Subcutaneous abdominal adipose tissue (tissue), 5 donors: Measurements from ENCODE around the gene ROBO3.

Experiments used
- H3K27ac ChIP-seq: one replicate; pipeline ENCODE4 v1.7.0; 2013; ENCODE audit warnings: low read depth, mild to moderate bottlenecking, inconsistent platforms, low read length, moderate library complexity
- H3K27me3 ChIP-seq, 5 donors: one replicate each; pipeline ENCODE4 v1.7.0; 2013; ENCODE audit warnings: low read length in 5 of 5, inconsistent platforms in 1 of 5; ENCODE audit not compliant: control insufficient read depth in 5 of 5, insufficient read depth in 4 of 5
- H3K36me3 ChIP-seq, 5 donors: one replicate each; pipeline ENCODE4 v1.7.0; 2013; ENCODE audit warnings: low read length in 5 of 5; ENCODE audit not compliant: control insufficient read depth in 5 of 5, insufficient read depth in 5 of 5
- H3K4me1 ChIP-seq, 5 donors: one replicate each; pipeline ENCODE4 v1.7.0; 2013; ENCODE audit warnings: low read length in 5 of 5, mild to moderate bottlenecking in 3 of 5, moderate library complexity in 1 of 5; ENCODE audit not compliant: control insufficient read depth in 5 of 5, insufficient read depth in 5 of 5
- H3K4me3 ChIP-seq, 5 donors: one replicate each; pipeline ENCODE4 v1.7.0; 2013; ENCODE audit warnings: low read length in 5 of 5, low read depth in 1 of 5
- H3K9ac ChIP-seq, 5 donors: one replicate each; pipeline ENCODE4 v1.7.0; 2013; ENCODE audit warnings: low read length in 5 of 5, mild to moderate bottlenecking in 4 of 5, moderate library complexity in 3 of 5
- H3K9me3 ChIP-seq, 5 donors: one replicate each; pipeline ENCODE4 v1.7.0; 2013; ENCODE audit warnings: low read length in 5 of 5; ENCODE audit not compliant: control insufficient read depth in 5 of 5
- donor health status: healthy.
- donor health status: healthy.
- donor health status: healthy.
- donor health status: healthy.
- donor health status: healthy.

ROBO3 gene

DNA sequence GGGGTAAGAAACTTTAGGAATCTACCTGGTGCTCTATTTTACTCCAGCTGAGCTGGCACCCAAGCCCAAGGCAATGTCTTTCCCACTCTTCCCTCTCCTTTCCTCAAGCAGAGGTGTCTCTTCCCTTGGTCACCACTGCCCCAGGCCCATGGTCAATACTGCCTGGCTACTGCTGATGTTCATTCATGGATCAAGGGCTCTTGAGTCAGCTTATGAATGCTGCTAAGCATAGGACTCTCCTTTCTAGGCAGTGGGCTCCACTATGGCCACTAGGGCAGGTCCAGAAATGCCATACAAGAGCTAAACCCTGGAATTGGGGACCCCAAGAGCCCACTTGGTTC lies 51.1 kb downstream of the ROBO3 start:
- H3K36me3 ChIP-seq: no peaks in the 10 kb centered on the region
- no peaks in the 10 kb centered on the region for H3K27me3 ChIP-seq
- peaks cover 0 to 4% (median 0%) of the 10 kb centered on the region in 5 donors for H3K9me3 ChIP-seq
- no peak overlapping the region for H3K4me3 ChIP-seq
- H3K9ac ChIP-seq: no peak overlapping the region
- H3K4me1 ChIP-seq: peaks cover 0 to 16% (median 9%) of the 10 kb centered on the region in 5 donors
- no peak overlapping the region for H3K27ac ChIP-seq

DNA sequence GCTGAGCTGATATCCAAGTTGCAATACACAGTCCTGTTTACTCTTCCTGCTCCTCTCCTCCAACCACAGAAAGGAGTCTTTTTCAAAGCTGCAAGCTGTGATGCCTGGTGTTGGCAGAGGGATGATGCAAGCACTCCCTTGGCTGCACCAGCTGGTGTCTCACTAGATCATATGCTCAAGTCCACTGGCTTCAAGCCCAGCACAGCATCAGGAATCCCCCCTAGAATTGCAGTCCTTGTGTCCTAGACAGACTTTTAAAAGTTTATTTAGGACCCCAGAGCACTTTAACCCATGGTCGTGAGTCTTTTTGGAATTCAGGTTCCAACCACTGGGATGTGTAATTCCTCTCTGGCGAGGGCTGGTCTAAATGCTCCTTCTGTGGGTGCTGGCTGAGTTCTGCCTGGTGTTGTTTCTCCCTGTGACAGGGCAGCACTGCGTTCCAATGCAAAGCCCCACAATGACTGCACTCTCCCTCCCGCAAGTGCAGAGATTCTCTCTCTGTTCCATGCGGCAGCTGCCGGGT lies 51.9 kb downstream of the ROBO3 start:
- H3K27me3 ChIP-seq: no peaks in the 10 kb centered on the region
- peaks cover 0 to 2% (median 0%) of the 10 kb centered on the region in 5 donors for H3K9me3 ChIP-seq
- H3K9ac ChIP-seq: no peak overlapping the region
- no peak overlapping the region for H3K27ac ChIP-seq
- H3K4me1 ChIP-seq: peaks cover 0 to 18% (median 11%) of the 10 kb centered on the region in 5 donors
- peaks cover 0 to 5% (median 0%) of the 10 kb centered on the region in 5 donors for H3K36me3 ChIP-seq
- H3K4me3 ChIP-seq: no peak overlapping the region

GRCh38 chr11:124918950-124919349 lies 53.7 kb downstream of the ROBO3 start, which contains the start of gene HEPN1:
Gene HEPN1, plus strand, starts transcription at chr11:124919250.
- H3K27ac ChIP-seq: no peak within 1 kb of the TSS
- H3K27me3 ChIP-seq: no peaks in the 10 kb centered on the region
- H3K9me3 ChIP-seq: no peaks in the 10 kb centered on the region
- no peak within 1 kb of the TSS for H3K4me3 ChIP-seq
- H3K9ac ChIP-seq: no peak within 1 kb of the TSS
- peaks cover 0 to 18% (median 11%) of the 10 kb centered on the region in 5 donors for H3K4me1 ChIP-seq
- peaks cover 0 to 19% (median 10%) of the 10 kb centered on the region in 5 donors for H3K36me3 ChIP-seq

DNA sequence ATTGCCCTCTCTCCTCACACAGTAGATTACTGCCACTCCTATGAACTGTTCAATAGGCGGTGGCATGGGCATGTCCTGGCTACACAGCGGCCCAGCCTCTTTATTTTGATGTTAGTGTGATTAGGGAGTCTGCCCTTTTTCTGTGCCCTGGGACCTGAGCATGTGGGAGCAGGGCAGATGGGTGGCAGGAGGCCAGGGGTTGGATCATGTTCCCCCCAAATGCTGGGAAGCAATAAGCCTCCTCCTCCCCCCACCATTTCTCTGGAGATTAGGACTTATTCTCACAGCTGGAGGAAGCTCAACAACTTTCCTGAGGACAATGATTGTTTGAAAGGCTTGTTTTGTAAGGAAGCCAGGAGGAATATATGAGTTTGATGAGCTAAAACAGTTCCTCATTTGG lies 54.7 kb downstream of the ROBO3 start:
- H3K9me3 ChIP-seq: no peaks in the 10 kb centered on the region
- H3K4me1 ChIP-seq: peaks cover 0 to 18% (median 11%) of the 10 kb centered on the region in 5 donors
- H3K9ac ChIP-seq: no peak overlapping the region
- peaks cover 0 to 19% (median 13%) of the 10 kb centered on the region in 5 donors for H3K36me3 ChIP-seq
- no peak overlapping the region for H3K4me3 ChIP-seq
- H3K27ac ChIP-seq: no peak overlapping the region
- H3K27me3 ChIP-seq: no peaks in the 10 kb centered on the region

GRCh38 chr11:124920356-124920755 lies 55.1 kb downstream of the ROBO3 start:
- no peaks in the 10 kb centered on the region for H3K27me3 ChIP-seq
- H3K36me3 ChIP-seq: peaks cover 0 to 19% (median 13%) of the 10 kb centered on the region in 5 donors
- H3K9me3 ChIP-seq: no peaks in the 10 kb centered on the region
- no peak overlapping the region for H3K27ac ChIP-seq
- peak overlapping the region; percentile 15 to 61 (median 46) for H3K4me3 ChIP-seq
- no peak overlapping the region for H3K9ac ChIP-seq
- H3K4me1 ChIP-seq: peaks cover 0 to 18% (median 11%) of the 10 kb centered on the region in 5 donors

DNA sequence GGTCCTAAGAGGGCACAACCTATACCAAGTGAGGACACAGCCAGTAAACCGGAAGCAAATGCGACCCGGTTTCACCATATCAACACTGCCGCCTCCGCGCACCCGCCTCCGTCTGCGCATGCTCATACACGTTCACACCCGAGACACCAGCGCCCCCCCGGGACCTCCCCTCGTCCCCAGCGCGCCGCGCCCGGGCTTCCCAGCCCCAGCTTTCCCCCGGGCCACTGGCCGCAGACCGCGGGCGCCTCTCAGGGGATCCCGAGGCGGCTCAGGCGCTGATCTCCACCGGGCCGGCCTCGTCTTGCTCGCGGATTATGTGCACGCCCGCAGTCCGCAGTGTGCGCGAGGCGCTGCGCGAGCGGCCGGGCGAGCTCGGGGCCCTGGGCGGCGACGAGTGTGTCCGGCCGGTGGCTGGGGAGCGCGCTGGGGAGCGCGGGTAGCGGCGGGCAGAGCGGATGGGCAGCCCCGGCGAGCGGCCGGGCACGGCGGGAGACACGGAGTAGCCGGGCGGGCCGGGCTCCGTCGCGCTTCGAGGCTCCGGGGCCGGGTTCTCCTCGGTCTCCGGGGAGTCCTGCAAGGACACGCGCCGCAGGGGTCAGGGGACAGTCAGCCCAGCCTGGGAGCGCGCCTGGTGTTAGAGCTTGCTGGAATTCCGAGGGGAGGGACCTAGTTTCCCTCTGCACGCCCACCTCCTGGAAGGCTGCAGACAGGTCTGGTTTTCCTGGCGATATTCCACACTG lies 55.8 kb downstream of the ROBO3 start:
- H3K27me3 ChIP-seq: no peaks in the 10 kb centered on the region
- peaks cover 0 to 19% (median 13%) of the 10 kb centered on the region in 5 donors for H3K36me3 ChIP-seq
- H3K9me3 ChIP-seq: no peaks in the 10 kb centered on the region
- H3K9ac ChIP-seq: no peak overlapping the region
- H3K4me3 ChIP-seq: peak overlapping the region; percentile 15 to 61 (median 46)
- peaks cover 0 to 18% (median 11%) of the 10 kb centered on the region in 5 donors for H3K4me1 ChIP-seq
- H3K27ac ChIP-seq: no peak overlapping the region

DNA sequence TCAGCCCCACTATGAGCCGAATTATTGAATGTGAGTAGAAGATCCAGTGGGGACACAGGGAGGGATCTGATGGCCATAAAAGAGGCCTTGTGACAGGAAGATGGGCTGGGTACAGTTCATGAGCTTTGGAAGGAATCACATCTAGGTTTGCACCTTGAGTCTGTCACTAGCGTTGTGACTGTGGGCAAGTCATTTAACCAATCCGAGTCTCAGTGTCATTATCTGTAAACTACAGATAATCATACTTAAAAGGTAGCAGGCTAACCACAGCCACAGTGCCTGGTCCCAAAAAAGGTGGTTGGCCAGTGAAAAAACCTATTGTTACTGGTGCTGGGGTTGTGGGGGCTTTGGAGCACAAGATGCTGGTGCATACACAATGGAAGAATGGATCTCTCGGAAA lies 57.6 kb downstream of the ROBO3 start:
- no peaks in the 10 kb centered on the region for H3K27me3 ChIP-seq
- H3K36me3 ChIP-seq: peaks cover 0 to 19% (median 13%) of the 10 kb centered on the region in 5 donors
- no peaks in the 10 kb centered on the region for H3K9me3 ChIP-seq
- peaks cover 0 to 18% (median 11%) of the 10 kb centered on the region in 5 donors for H3K4me1 ChIP-seq
- no peak overlapping the region for H3K4me3 ChIP-seq
- no peak overlapping the region for H3K27ac ChIP-seq
- no peak overlapping the region for H3K9ac ChIP-seq

DNA sequence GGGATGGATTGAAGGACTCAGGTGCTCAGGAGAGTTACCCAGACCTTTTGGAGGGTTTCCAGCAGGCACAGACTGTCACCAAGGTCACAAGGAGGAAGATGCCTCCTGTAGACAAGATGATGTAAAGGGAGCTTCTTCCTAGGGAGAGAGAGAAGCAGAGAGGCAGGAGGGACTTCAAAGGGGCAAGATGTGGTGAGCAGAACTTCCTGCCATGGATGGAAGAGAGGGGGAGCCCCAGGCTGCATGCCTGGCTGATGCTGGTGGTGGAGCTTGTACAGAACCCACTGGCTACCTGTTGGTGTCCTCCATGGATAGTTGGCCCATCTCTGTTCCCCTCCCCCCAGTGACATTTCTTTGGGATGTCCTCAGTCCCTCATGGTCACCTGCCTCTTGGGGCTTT lies 58.1 kb downstream of the ROBO3 start:
- Histone ChIP-seq H3K9me3 (no peaks in the 10 kb centered on the region), H3K27ac (no peak overlapping the region), H3K4me1 (peaks cover 0 to 18% (median 11%) of the 10 kb centered on the region in 5 donors), H3K36me3 (peaks cover 0 to 19% (median 13%) of the 10 kb centered on the region in 5 donors), H3K4me3 (no peak overlapping the region), H3K27me3 (no peaks in the 10 kb centered on the region), H3K9ac (no peak overlapping the region)

GRCh38 chr11:124928942-124929665 lies 63.9 kb downstream of the ROBO3 start:
- H3K4me1 ChIP-seq: peaks cover 0 to 31% (median 19%) of the 10 kb centered on the region in 5 donors
- H3K9me3 ChIP-seq: no peaks in the 10 kb centered on the region
- no peaks in the 10 kb centered on the region for H3K27me3 ChIP-seq
- peak overlapping the region; percentile 49 for H3K27ac ChIP-seq
- H3K9ac ChIP-seq: no peak overlapping the region
- H3K4me3 ChIP-seq: no peak overlapping the region
- H3K36me3 ChIP-seq: peaks cover 0 to 7% (median 0%) of the 10 kb centered on the region in 5 donors

- H3K9me3 ChIP-seq: no peaks in the 10 kb centered on the region
- no peaks in the 10 kb centered on the region for H3K27me3 ChIP-seq
- no peak overlapping the region for H3K9ac ChIP-seq
- H3K36me3 ChIP-seq: no peaks in the 10 kb centered on the region
- H3K4me3 ChIP-seq: no peak overlapping the region
- no peak overlapping the region for H3K27ac ChIP-seq
- H3K4me1 ChIP-seq: peaks cover 0 to 44% (median 29%) of the 10 kb centered on the region in 5 donors
These were observed 65.6 kb downstream of the ROBO3 start for GRCh38 chr11:124930799-124931198.
